ENCODE results near the gene SPATS2L. TPM values are rescaled to one million over a fixed set of nuclear protein-coding genes. Genes with fewer than 3 reads are reported as not detected.
A peak's percentile ranks its signal among the peaks of the same experiment; 100 is the strongest.

SPATS2L gene
- total RNA-seq, 1 experiment from 2014 or later: 158 TPM

- no peak for DNase-seq (ENCODE audit: low read depth)
Measured at GRCh38 chr2:200345975-200346374, 39.5 kb downstream of the SPATS2L start.

GRCh38 chr2:200347301-200347700, 40.8 kb downstream of the SPATS2L start:
- DNase-seq (ENCODE audit: low read depth): no peak

- no peak for DNase-seq (ENCODE audit: low read depth)
Measured at GRCh38 chr2:200348897-200349563, 42.5 kb downstream of the SPATS2L start.

- no peak for DNase-seq (ENCODE audit: low read depth)
Measured at GRCh38 chr2:200349868-200350267, 43.4 kb downstream of the SPATS2L start.

- DNase-seq (ENCODE audit: low read depth): no peak
Measured at GRCh38 chr2:200350850-200351285, 44.4 kb downstream of the SPATS2L start.

- no peak for DNase-seq (ENCODE audit: low read depth)
Measured at GRCh38 chr2:200351815-200352214, 45.3 kb downstream of the SPATS2L start.

GRCh38 chr2:200352636-200353035, 46.1 kb downstream of the SPATS2L start:
- peak; percentile 46 for DNase-seq (ENCODE audit: low read depth)

- no peak for DNase-seq (ENCODE audit: low read depth)
Measured at GRCh38 chr2:200353120-200353519, 46.6 kb downstream of the SPATS2L start.

- DNase-seq (ENCODE audit: low read depth): no peak
Measured at GRCh38 chr2:200353874-200354273, 47.4 kb downstream of the SPATS2L start.

- no peak for DNase-seq (ENCODE audit: low read depth)
Measured at GRCh38 chr2:200354833-200355751, 48.6 kb downstream of the SPATS2L start.

- no peak for DNase-seq (ENCODE audit: low read depth)
Measured at GRCh38 chr2:200356321-200356720, 49.8 kb downstream of the SPATS2L start.

GRCh38 chr2:200356857-200357384, 50.4 kb downstream of the SPATS2L start:
- DNase-seq (ENCODE audit: low read depth): no peak

- no peak for DNase-seq (ENCODE audit: low read depth)
Measured at GRCh38 chr2:200357845-200358244, 51.4 kb downstream of the SPATS2L start.

- DNase-seq (ENCODE audit: low read depth): no peak
Measured at GRCh38 chr2:200359552-200359951, 53.1 kb downstream of the SPATS2L start.

GRCh38 chr2:200360364-200360763, 53.9 kb downstream of the SPATS2L start:
- DNase-seq (ENCODE audit: low read depth): no peak

GRCh38 chr2:200362202-200362917, 55.9 kb downstream of the SPATS2L start:
- no peak for DNase-seq (ENCODE audit: low read depth)

GRCh38 chr2:200363279-200363678, 56.8 kb downstream of the SPATS2L start:
- DNase-seq (ENCODE audit: low read depth): no peak

- DNase-seq (ENCODE audit: low read depth): no peak
Measured at GRCh38 chr2:200364142-200364541, 57.6 kb downstream of the SPATS2L start.

- no peak for DNase-seq (ENCODE audit: low read depth)
Measured at GRCh38 chr2:200364620-200365019, 58.1 kb downstream of the SPATS2L start.

- no peak for DNase-seq (ENCODE audit: low read depth)
Measured at GRCh38 chr2:200365209-200365608, 58.7 kb downstream of the SPATS2L start.

GRCh38 chr2:200367155-200367554, 60.7 kb downstream of the SPATS2L start:
- DNase-seq (ENCODE audit: low read depth): no peak

- DNase-seq (ENCODE audit: low read depth): no peak
Measured at GRCh38 chr2:200369886-200370285, 63.4 kb downstream of the SPATS2L start.

Measured in HT1080 (cell line).